IMR-90 (cell line): ENCODE results near the gene KIR3DL3. TPM values are rescaled to one million over a fixed set of nuclear protein-coding genes. Genes with fewer than 3 reads are reported as not detected.
"Not testable (repeated sequence)": the region's sequence is repeated elsewhere in the genome, so short reads cannot be mapped to it uniquely, and the experiment has no call there.

Source experiments
- ATAC-seq: fragments of 200-7000 bp; cut with Tn5 transposase; 2 replicates; pipeline ENCODE4 v1.9.1; 2020; ENCODE audit warnings: low read depth, mild to moderate bottlenecking, moderate library complexity
- BruUV-seq: library from RNA; stranded (reverse); fragments of 400-500 nt; replicated peaks from 2 replicates; lab custom pipeline; 2021; lab: Mats Ljungman, UMichigan
- CTCF ChIA-PET: fragments of 300-600 bp; formaldehyde crosslinking; extraction: SDS; loops from one replicate; lab custom pipeline; 2021; ENCODE audit warnings: antibody characterized with exemption; lab: Yijun Ruan, JAX
- POLR2A ChIA-PET: fragments of 300-600 bp; sonication (Branson Sonifier 250); formaldehyde crosslinking; loops from one replicate; lab custom pipeline; 2022; ENCODE audit warnings: antibody characterized with exemption; ENCODE audit not compliant: unreplicated experiment; lab: Charles Lee
- DNase-seq: peaks from one replicate; pipeline ENCODE4 v3.0.0; 2013
- H2AFZ ChIP-seq: replicated peaks from 2 replicates; pipeline ENCODE3; 2013; ENCODE audit warnings: low read length, mild to moderate bottlenecking; ENCODE audit not compliant: poor library complexity
- H2AK5ac ChIP-seq: 2 replicates; pipeline ENCODE4 v1.6.1; 2013; ENCODE audit warnings: low read depth, low read length, inconsistent platforms
- H2AK9ac ChIP-seq: replicated peaks from 2 replicates; pipeline ENCODE3; 2013; ENCODE audit warnings: mild to moderate bottlenecking, low read depth, low read length, moderate library complexity; ENCODE audit not compliant: poor library complexity
- H2BK120ac ChIP-seq: 2 replicates; pipeline ENCODE4 v1.6.1; 2013; ENCODE audit warnings: low read depth, low read length, inconsistent platforms
- H2BK15ac ChIP-seq: 3 replicates; pipeline ENCODE4 v1.6.1; 2013; ENCODE audit warnings: low read depth, low read length, inconsistent platforms
- H2BK20ac ChIP-seq: 2 replicates; pipeline ENCODE4 v1.6.1; 2013; ENCODE audit warnings: low read depth, mild to moderate bottlenecking, inconsistent platforms, low read length, moderate library complexity
- H2BK5ac ChIP-seq: 2 replicates; pipeline ENCODE4 v1.6.1; 2013; ENCODE audit warnings: mild to moderate bottlenecking, low read depth, low read length, inconsistent platforms; ENCODE audit not compliant: poor library complexity, severe bottlenecking
- H3K14ac ChIP-seq: replicated peaks from 2 replicates; pipeline ENCODE4 v1.6.1; 2013; ENCODE audit warnings: low read depth, low read length, inconsistent platforms
- H3K18ac ChIP-seq: 2 replicates; pipeline ENCODE4 v1.6.1; 2013; ENCODE audit warnings: low read depth, low read length, control low read depth
- H3K23ac ChIP-seq: 2 replicates; pipeline ENCODE4 v1.6.1; 2013; ENCODE audit warnings: low read depth, low read length, inconsistent platforms
- H3K27ac ChIP-seq: 2 replicates; pipeline ENCODE4 v1.5.1; 2013; ENCODE audit warnings: mild to moderate bottlenecking, control low read depth, low read length; ENCODE audit not compliant: insufficient read depth
- H3K27me3 ChIP-seq: 2 replicates; pipeline ENCODE4 v1.6.1; 2013; ENCODE audit warnings: low read length; ENCODE audit not compliant: control insufficient read depth, insufficient read depth
- H3K36me3 ChIP-seq: 2 replicates; pipeline ENCODE4 v1.6.1; 2013; ENCODE audit warnings: low read length, mixed read lengths; ENCODE audit not compliant: control insufficient read depth, insufficient read depth
- H3K4ac ChIP-seq: 2 replicates; pipeline ENCODE4 v1.6.1; 2013; ENCODE audit warnings: low read depth, low read length, inconsistent platforms
- H3K4me1 ChIP-seq: 2 replicates; pipeline ENCODE4 v1.6.1; 2013; ENCODE audit warnings: low read length, mixed read lengths; ENCODE audit not compliant: control insufficient read depth, insufficient read depth
- H3K4me2 ChIP-seq: 2 replicates; pipeline ENCODE4 v1.6.1; 2013; ENCODE audit warnings: low read depth, mild to moderate bottlenecking, control low read depth, low read length, moderate library complexity
- H3K4me3 ChIP-seq: 2 replicates; pipeline ENCODE4 v1.5.1; 2013; ENCODE audit warnings: low read depth, mild to moderate bottlenecking, control low read depth, low read length, moderate library complexity; ENCODE audit not compliant: insufficient read depth
- H3K56ac ChIP-seq: 2 replicates; pipeline ENCODE4 v1.6.1; 2013; ENCODE audit warnings: low read length, inconsistent platforms; ENCODE audit not compliant: insufficient read depth; ENCODE audit errors: extremely low read depth
- H3K79me1 ChIP-seq, 2 experiments: 2 replicates each; pipeline ENCODE4 v1.6.1; 2013; ENCODE audit warnings: low read length in 2 of 2, inconsistent platforms in 1 of 2, low read depth in 1 of 2
- H3K9ac ChIP-seq: 2 replicates; pipeline ENCODE4 v1.6.1; 2013; ENCODE audit warnings: low read depth, low read length, control low read depth
- H3K9me1 ChIP-seq: 2 replicates; pipeline ENCODE4 v1.6.1; 2013; ENCODE audit warnings: low read length, inconsistent platforms; ENCODE audit not compliant: insufficient read depth
- H3K9me3 ChIP-seq: 2 replicates; pipeline ENCODE4 v1.6.1; 2013; ENCODE audit warnings: low read length; ENCODE audit not compliant: control insufficient read depth, insufficient read depth
- H4K20me1 ChIP-seq: 2 replicates; pipeline ENCODE4 v1.6.1; 2013; ENCODE audit warnings: low read length, inconsistent platforms; ENCODE audit not compliant: insufficient read depth
- H4K5ac ChIP-seq: 2 replicates; pipeline ENCODE4 v1.6.1; 2013; ENCODE audit warnings: mild to moderate bottlenecking, low read depth, low read length, control low read depth
- H4K8ac ChIP-seq, 2 experiments: 2 replicates each; pipeline ENCODE4 v1.6.1; 2013; ENCODE audit warnings: low read depth in 2 of 2, low read length in 2 of 2, control low read depth in 1 of 2, inconsistent platforms in 1 of 2
- H4K91ac ChIP-seq: 2 replicates; pipeline ENCODE4 v1.6.1; 2013; ENCODE audit warnings: low read depth, low read length, inconsistent platforms; ENCODE audit not compliant: insufficient read depth
- WGBS, 2 experiments: methylation state at CpG; one replicate each; pipeline versions ENCODE4 v1.1.5 to v1.1.7; 2013; ENCODE audit warnings: missing lambda C conversion rate in 2 of 2; ENCODE audit not compliant: insufficient read length in 1 of 2; ENCODE audit errors: extremely low coverage in 2 of 2; 5-methylcytosine and 5-hydroxymethylcytosine counted together
- dilution Hi-C: fragments of 300-500 bp; cut with HindIII; formaldehyde crosslinking; loops from one replicate; pipeline ENCODE4 v1.14.3; 2018; ENCODE audit warnings: low sequenced_read_pairs; ENCODE audit not compliant: unreplicated experiment
- in situ Hi-C: fragments of 300-500 bp; cut with MboI; formaldehyde crosslinking; loops from 3 replicates; pipeline ENCODE4 v1.14.3; 2019; ENCODE audit warnings: low sequenced_read_pairs, inconsistent platforms, mixed read lengths
- intact Hi-C: fragments of 100-400 bp; cut with micrococcal nuclease; formaldehyde crosslinking; loops from 2 replicates; pipeline ENCODE4 v1.10.0; 2022
- polyA plus RNA-seq, 3 experiments: library from polyadenylated mRNA; depleted of rRNA; stranded (reverse); fragments of >200 nt; gene quantifications; 2 replicates each; pipeline ENCODE4 v1.2.3, GENCODE V29; 2012; ENCODE audit warnings: low replicate concordance in 1 of 3
- total RNA-seq: library from RNA; depleted of rRNA; stranded (reverse); fragments of >200 nt; gene quantifications from 2 replicates; pipeline ENCODE4 v1.2.3, GENCODE V29; 2012

KIR3DL3 gene
- total and polyA plus RNA-seq, 2 of the 4 experiments (the other 2 are of a cell fraction), result not detected

- H2AFZ ChIP-seq, H2BK15ac ChIP-seq, H4K5ac ChIP-seq, in situ Hi-C loops, CTCF ChIA-PET, H3K14ac ChIP-seq, H3K18ac ChIP-seq, intact Hi-C loops, DNase-seq, H3K36me3 ChIP-seq, POLR2A ChIA-PET, H3K4me1 ChIP-seq, H2BK20ac ChIP-seq, H2AK9ac ChIP-seq, dilution Hi-C loops, H4K91ac ChIP-seq, H3K4ac ChIP-seq, H2BK5ac ChIP-seq, H3K27me3 ChIP-seq, ATAC-seq, H4K20me1 ChIP-seq, H3K79me1 ChIP-seq, H3K9ac ChIP-seq, H2AK5ac ChIP-seq, H3K27ac ChIP-seq, H3K4me3 ChIP-seq, H3K56ac ChIP-seq, H3K9me3 ChIP-seq, H2BK120ac ChIP-seq, H3K23ac ChIP-seq, BruUV-seq, H3K4me2 ChIP-seq, H3K9me1 ChIP-seq, H4K8ac ChIP-seq: not testable (repeated sequence)
- no CpG with 5 or more reads among the region's 4 CpGs for WGBS, 2 experiments
Measured at GRCh38 chr19:54777851-54778250, 53.6 kb downstream of the KIR3DL3 start.

GRCh38 chr19:54778896-54779295 is 54.7 kb downstream of the KIR3DL3 start:
- H3K18ac ChIP-seq, H4K20me1 ChIP-seq, in situ Hi-C loops, H3K27ac ChIP-seq, H3K56ac ChIP-seq, H4K8ac ChIP-seq, POLR2A ChIA-PET, H2BK120ac ChIP-seq, dilution Hi-C loops, H3K9ac ChIP-seq, H3K4me3 ChIP-seq, H3K79me1 ChIP-seq, H3K9me1 ChIP-seq, H4K5ac ChIP-seq, H3K4me2 ChIP-seq, H3K4me1 ChIP-seq, DNase-seq, H2AK5ac ChIP-seq, intact Hi-C loops, H4K91ac ChIP-seq, H3K9me3 ChIP-seq, H2BK20ac ChIP-seq, H3K14ac ChIP-seq, CTCF ChIA-PET, H2AFZ ChIP-seq, H3K23ac ChIP-seq, H3K36me3 ChIP-seq, H2BK5ac ChIP-seq, H2BK15ac ChIP-seq, BruUV-seq, H2AK9ac ChIP-seq, H3K27me3 ChIP-seq, H3K4ac ChIP-seq, ATAC-seq: not testable (repeated sequence)
- WGBS, 2 experiments, result no CpG with 5 or more reads among the region's 7 CpGs
